H1 (cell line): ENCODE measurements around the gene NFKB1. TPM values are rescaled to one million over a fixed set of nuclear protein-coding genes. Genes with fewer than 3 reads are reported as not detected.

Experiments used
- CTCF ChIA-PET: fragments of 300-600 bp; sonication (Branson Sonifier 250); formaldehyde crosslinking; loops from one replicate; lab custom pipeline; 2021; ENCODE audit not compliant: partially characterized antibody; lab: Charles Lee
- POLR2A ChIA-PET: fragments of 300-600 bp; sonication (Branson Sonifier 250); formaldehyde crosslinking; loops from one replicate; lab custom pipeline; 2021; ENCODE audit warnings: inconsistent platforms; ENCODE audit not compliant: partially characterized antibody; lab: Charles Lee
- DNase-seq, 2 experiments: peaks; one replicate each; pipeline versions ENCODE4 v3.0.0 to v3.0.0-alpha.2; 2010 to 2022; ENCODE audit warnings: low spot score in 2 of 2, low read depth in 1 of 2, mixed read lengths in 1 of 2
- FAIRE-seq: peaks from 2 replicates; lab custom pipeline; 2011; peaks lifted over from hg19 to GRCh38; lab: Jason Lieb, UNC
- H2AFZ ChIP-seq: 2 replicates; pipeline ENCODE4 v1.8.1; 2012; ENCODE audit warnings: low read length, inconsistent platforms
- H2AK5ac ChIP-seq: 2 replicates; pipeline ENCODE4 v1.6.1; 2013; ENCODE audit warnings: low read depth, low read length
- H2BK120ac ChIP-seq: replicated peaks from 2 replicates; pipeline ENCODE3; 2013; ENCODE audit warnings: low read depth, low read length, inconsistent platforms
- H2BK12ac ChIP-seq: 2 replicates; pipeline ENCODE4 v1.6.1; 2013; ENCODE audit warnings: low read depth, low read length
- H2BK15ac ChIP-seq: 2 replicates; pipeline ENCODE4 v1.6.1; 2013; ENCODE audit warnings: low read length
- H2BK20ac ChIP-seq: 2 replicates; pipeline ENCODE4 v1.6.1; 2013; ENCODE audit warnings: low read length
- H2BK5ac ChIP-seq: 2 replicates; pipeline ENCODE4 v1.6.1; 2013; ENCODE audit warnings: low read depth, low read length
- H3K14ac ChIP-seq: 2 replicates; pipeline ENCODE4 v1.6.1; 2013; ENCODE audit warnings: inconsistent platforms; ENCODE audit not compliant: insufficient read length
- H3K18ac ChIP-seq: 2 replicates; pipeline ENCODE4 v1.6.1; 2013; ENCODE audit warnings: low read length; ENCODE audit errors: extremely low read depth
- H3K23ac ChIP-seq: 2 replicates; pipeline ENCODE4 v1.6.1; 2013; ENCODE audit warnings: inconsistent platforms; ENCODE audit not compliant: insufficient read length
- H3K23me2 ChIP-seq: 2 replicates; pipeline ENCODE4 v1.6.1; 2013; ENCODE audit warnings: low read depth, low read length
- H3K27ac ChIP-seq: 2 replicates; pipeline ENCODE4 v1.6.1; 2011; ENCODE audit warnings: low read depth, low read length, inconsistent platforms
- H3K27me3 ChIP-seq, 4 experiments: replicated peaks in 1 of 4; 1 replicate in 1 of 4; 2 replicates in 3 of 4; pipeline versions ENCODE4 v1.6.1 to v1.8.1; 2011 to 2013; ENCODE audit warnings: low read length in 3 of 4, mild to moderate bottlenecking in 3 of 4, inconsistent platforms in 2 of 4, mixed read lengths in 2 of 4, moderate library complexity in 1 of 4; ENCODE audit not compliant: control insufficient read depth in 3 of 4, insufficient read depth in 3 of 4; ENCODE audit errors: extremely low read depth in 1 of 4
- H3K36me3 ChIP-seq, 4 experiments: 2 replicates each; pipeline versions ENCODE4 v1.6.1 to v1.8.1; 2011 to 2013; ENCODE audit warnings: mild to moderate bottlenecking in 4 of 4, low read length in 3 of 4, moderate library complexity in 2 of 4, control low read depth in 1 of 4, inconsistent platforms in 1 of 4; ENCODE audit not compliant: insufficient read depth in 4 of 4, control insufficient read depth in 2 of 4
- H3K4ac ChIP-seq: replicated peaks from 2 replicates; pipeline ENCODE3; 2013; ENCODE audit warnings: low read length, low read depth, mixed read lengths, inconsistent platforms; ENCODE audit not compliant: insufficient read length
- H3K4me1 ChIP-seq, 4 experiments: replicated peaks in 1 of 4; 1 replicate in 1 of 4; 2 replicates in 3 of 4; pipeline versions ENCODE4 v1.6.1 to v1.8.1; 2011 to 2013; ENCODE audit warnings: low read length in 3 of 4, inconsistent platforms in 2 of 4, mixed read lengths in 1 of 4; ENCODE audit not compliant: insufficient read depth in 4 of 4, control insufficient read depth in 3 of 4
- H3K4me2 ChIP-seq, 2 experiments: 2 replicates each; pipeline versions ENCODE4 v1.6.1 to v1.8.1; 2011 to 2013; ENCODE audit warnings: low read depth in 2 of 2, low read length in 2 of 2, control low read depth in 1 of 2, inconsistent platforms in 1 of 2, mild to moderate bottlenecking in 1 of 2; ENCODE audit not compliant: insufficient read depth in 1 of 2
- H3K4me3 ChIP-seq, 4 experiments: fragments of 200-600, 300-600 bp in 1 of 4; sonication (generic), shearing (Covaris generic), sonication (Bioruptor Twin) in 1 of 4; 2 replicates each; pipeline versions ENCODE4 v1.5.1 to v1.8.1; 2011 to 2016; ENCODE audit warnings: low read length in 4 of 4, low read depth in 3 of 4, control low read depth in 2 of 4, inconsistent platforms in 2 of 4, mild to moderate bottlenecking in 2 of 4, mixed read lengths in 1 of 4, moderate library complexity in 1 of 4; ENCODE audit not compliant: insufficient read depth in 2 of 4; ENCODE audit errors: extremely low read depth in 1 of 4
- H3K56ac ChIP-seq: replicated peaks from 2 replicates; pipeline ENCODE3; 2013; ENCODE audit warnings: low read depth, mild to moderate bottlenecking, mixed read lengths, low read length, inconsistent platforms; ENCODE audit not compliant: insufficient read length
- H3K79me1 ChIP-seq: 2 replicates; pipeline ENCODE4 v1.6.1; 2013; ENCODE audit warnings: low read depth, low read length, control low read depth
- H3K79me2 ChIP-seq, 2 experiments: 2 replicates each; pipeline versions ENCODE4 v1.6.1 to v1.8.1; 2012 to 2013; ENCODE audit warnings: low read length in 2 of 2, mild to moderate bottlenecking in 2 of 2, inconsistent platforms in 1 of 2; ENCODE audit not compliant: insufficient read depth in 2 of 2, control insufficient read depth in 1 of 2
- H3K9ac ChIP-seq, 4 experiments: replicated peaks in 1 of 4; 1 replicate in 1 of 4; 2 replicates in 3 of 4; pipeline versions ENCODE4 v1.6.1 to v1.8.1; 2011 to 2013; ENCODE audit warnings: low read depth in 3 of 4, low read length in 3 of 4, control low read depth in 2 of 4, mild to moderate bottlenecking in 2 of 4, moderate library complexity in 2 of 4, inconsistent platforms in 1 of 4; ENCODE audit errors: extremely low read depth in 1 of 4
- H3K9me3 ChIP-seq, 2 experiments: 2 replicates each; pipeline versions ENCODE4 v1.6.1 to v1.8.1; 2012 to 2013; ENCODE audit warnings: mild to moderate bottlenecking in 2 of 2, moderate library complexity in 2 of 2, control low read depth in 1 of 2, inconsistent platforms in 1 of 2, low read depth in 1 of 2, low read length in 1 of 2, mixed read lengths in 1 of 2; ENCODE audit not compliant: insufficient read depth in 2 of 2
- H4K20me1 ChIP-seq, 2 experiments: replicated peaks in 1 of 2; 2 replicates each; pipeline versions ENCODE3 to v1.8.1; 2011 to 2013; ENCODE audit warnings: inconsistent platforms in 2 of 2, low read length in 2 of 2, mild to moderate bottlenecking in 1 of 2; ENCODE audit not compliant: insufficient read depth in 2 of 2, control insufficient read depth in 1 of 2
- H4K5ac ChIP-seq: 2 replicates; pipeline ENCODE4 v1.6.1; 2013; ENCODE audit warnings: low read length, low read depth, mixed read lengths, inconsistent platforms; ENCODE audit not compliant: insufficient read length
- H4K8ac ChIP-seq: 2 replicates; pipeline ENCODE4 v1.8.0; 2013; ENCODE audit warnings: mild to moderate bottlenecking, moderate library complexity, low read length, inconsistent platforms; ENCODE audit not compliant: insufficient read depth; ENCODE audit errors: extremely low read depth
- H4K91ac ChIP-seq: replicated peaks from 2 replicates; pipeline ENCODE3; 2013; ENCODE audit warnings: low read length, mixed read lengths, inconsistent platforms; ENCODE audit not compliant: insufficient read length
- CBX5 ChIP-seq: fragments of 300-800, 300-1000 bp; sonication (generic); IDR thresholded peaks from 2 replicates; pipeline ENCODE4 v1.7.1; 2016; ENCODE audit warnings: antibody characterized with exemption, low read length, low read depth
- CHD2 ChIP-seq: IDR thresholded peaks from 2 replicates; pipeline ENCODE4 v1.6.1; 2012; ENCODE audit warnings: low read length, improper control_type of control experiment
- CTBP2 ChIP-seq: IDR thresholded peaks from 2 replicates; pipeline ENCODE4 v1.7.0; 2011; ENCODE audit warnings: borderline replicate concordance, mild to moderate bottlenecking, moderate library complexity, mixed read lengths, low read length; ENCODE audit not compliant: insufficient read depth, insufficient read length
- E2F6 ChIP-seq: IDR thresholded peaks from 2 replicates; pipeline ENCODE4 v1.6.1; 2012; ENCODE audit warnings: inconsistent platforms
- EZH2 ChIP-seq: fragments of 200-600 bp; sonication (generic); IDR thresholded peaks from 2 replicates; pipeline ENCODE4 v1.7.1; 2012; ENCODE audit warnings: low read depth, mild to moderate bottlenecking, moderate library complexity, low read length, inconsistent platforms; ENCODE audit not compliant: severe bottlenecking
- KDM5A ChIP-seq: fragments of 200-600 bp; IDR thresholded peaks from 2 replicates; pipeline ENCODE4 v1.7.1; 2012; ENCODE audit warnings: mild to moderate bottlenecking, low read length, inconsistent platforms, mixed read lengths
- MAFK ChIP-seq: IDR thresholded peaks from 2 replicates; pipeline ENCODE4 v1.6.1; 2012; ENCODE audit warnings: low read depth, mild to moderate bottlenecking, improper control_type of control experiment, low read length
- NANOG ChIP-seq: IDR thresholded peaks from 2 replicates; pipeline ENCODE4 v1.6.1; 2011; ENCODE audit warnings: low read length, low read depth, mild to moderate bottlenecking, inconsistent platforms; ENCODE audit not compliant: insufficient read depth, poor library complexity, severe bottlenecking
- RBBP5 ChIP-seq: IDR thresholded peaks from 2 replicates; pipeline ENCODE4 v1.7.1; 2012; ENCODE audit warnings: low read depth, mild to moderate bottlenecking, inconsistent platforms, low read length, moderate library complexity, borderline replicate concordance
- SRF ChIP-seq: IDR thresholded peaks from 2 replicates; pipeline ENCODE4 v1.6.1; 2011; ENCODE audit warnings: mild to moderate bottlenecking, low read depth, low read length, moderate library complexity
- TEAD4 ChIP-seq: IDR thresholded peaks from 2 replicates; pipeline ENCODE4 v1.6.1; 2012; ENCODE audit warnings: low read depth, low read length, inconsistent platforms, mixed read lengths
- YY1 ChIP-seq: IDR thresholded peaks from 2 replicates; pipeline ENCODE4 v1.6.1; 2011; ENCODE audit warnings: low read depth, mild to moderate bottlenecking, low read length
- ZNF274 ChIP-seq: IDR thresholded peaks from 2 replicates; pipeline ENCODE4 v1.7.0; 2012; ENCODE audit warnings: low read length, borderline replicate concordance; ENCODE audit errors: extremely low read depth
- WGBS, 2 experiments: shearing (Covaris generic) in 1 of 2; methylation state at CpG; one replicate each; pipeline versions ENCODE4 v1.1.6 to v1.1.7; 2013 to 2015; ENCODE audit warnings: low lambda C conversion rate in 2 of 2, mixed read lengths in 2 of 2, inconsistent platforms in 1 of 2, low coverage in 1 of 2, missing lambda C conversion rate in 1 of 2; ENCODE audit not compliant: insufficient replicate concordance in 2 of 2, insufficient coverage in 1 of 2, insufficient read length in 1 of 2; ENCODE audit errors: extremely low coverage in 1 of 2, missing lambda C conversion rate in 1 of 2; 5-methylcytosine and 5-hydroxymethylcytosine counted together
- polyA plus RNA-seq, 7 experiments: library from polyadenylated mRNA; depleted of rRNA in 3 of 7; stranded (reverse) in 5 of 7; unstranded in 2 of 7; fragments of >200 nt in 5 of 7; fragments of 200-250 nt in 2 of 7; gene quantifications; 1 replicate in 5 of 7; 2 replicates in 1 of 7; 4 replicates in 1 of 7; pipeline versions ENCODE4 v1.2.1 to v1.2.3, GENCODE V29; 2011 to 2013; ENCODE audit warnings: missing spikeins in 2 of 7, mixed read lengths in 2 of 7
- total RNA-seq: library from RNA; stranded (reverse); fragmentation: NEBNext Ultra II Directional; extraction: Animal tissue kit (Norgen Biotek cat#: 25700); gene quantifications from 2 replicates; pipeline ENCODE4 v1.2.1, GENCODE V29; 2021

Gene NFKB1
- total and polyA plus RNA-seq, 2 of the 8 experiments (the other 6 are each of a cell fraction or from before 2014, with no cell fraction given), result 2.9 to 6.8 TPM

GRCh38 chr4:102598762-102599374, 97.7 kb downstream of the NFKB1 start:
- H2BK15ac ChIP-seq, result no peak overlapping the region
- FAIRE-seq (no peak), DNase-seq (no peak)
- H3K4ac ChIP-seq, result no peak overlapping the region
- no peak overlapping the region for H3K4me2 ChIP-seq
- WGBS, 2 experiments, result 86% methylated on average over 6 of the region's 6 CpGs; no CpG with 5 or more reads in 1 of the 2 experiments
- no peak overlapping the region for H3K23ac ChIP-seq
- H3K36me3 ChIP-seq, result no peaks in the 10 kb centered on the region
- no peak overlapping the region for H2BK20ac ChIP-seq
- no peaks in the 10 kb centered on the region for H3K9me3 ChIP-seq
- no peak overlapping the region for H2BK5ac ChIP-seq
- POLR2A ChIA-PET, result no interaction called here
- no peak overlapping the region for H4K91ac ChIP-seq
- H3K18ac ChIP-seq, result no peak overlapping the region
- H3K23me2 ChIP-seq, result no peaks in the 10 kb centered on the region
- no peak overlapping the region for H3K56ac ChIP-seq
- no peaks in the 10 kb centered on the region for H3K79me1 ChIP-seq
- no peak overlapping the region for H2AK5ac ChIP-seq
- no peak overlapping the region for H2AFZ ChIP-seq
- no peak overlapping the region for H3K14ac ChIP-seq
- H3K4me1 ChIP-seq, result no peaks in the 10 kb centered on the region
- H3K9ac ChIP-seq, result no peak overlapping the region
- no peak overlapping the region for H3K4me3 ChIP-seq
- H4K5ac ChIP-seq, result no peak overlapping the region
- CTCF ChIA-PET, result interaction anchor here (0.5 to 2.1 kb wide), 6 partner anchors 10 to 398 kb away, joined by 3 to 12 read pairs (median 4); no protein-coding TSS in a partner anchor
- H4K20me1 ChIP-seq, result peaks cover 0 to 2% of the 10 kb centered on the region in 2 experiments
- no peak overlapping the region for H3K27ac ChIP-seq
- H2BK12ac ChIP-seq, result no peak overlapping the region
- H2BK120ac ChIP-seq, result no peak overlapping the region
- no peaks in the 10 kb centered on the region for H3K27me3 ChIP-seq
- H3K79me2 ChIP-seq, result no peaks in the 10 kb centered on the region
- no peak overlapping the region for H4K8ac ChIP-seq
- TF ChIP-seq YY1 (no peak), TEAD4 (no peak), EZH2 (no peak), RBBP5 (no peak), CHD2 (no peak), E2F6 (no peak), ZNF274 (no peak), SRF (no peak), MAFK (no peak), KDM5A (no peak), NANOG (no peak), CTBP2 (no peak), CBX5 (no peak)
